Stomach smooth muscle (tissue), 2 donors: ENCODE measurements around the gene FAM135A.

ENCODE experiments used
- H3K27ac ChIP-seq: one replicate; pipeline ENCODE4 v1.7.0; 2013; ENCODE audit warnings: mild to moderate bottlenecking, low read length, inconsistent platforms
- H3K27me3 ChIP-seq, 2 donors: one replicate each; pipeline ENCODE4 v1.7.0; 2013; ENCODE audit warnings: low read length in 2 of 2; ENCODE audit not compliant: insufficient read depth in 2 of 2, control insufficient read depth in 1 of 2
- H3K36me3 ChIP-seq, 2 donors: one replicate each; pipeline ENCODE4 v1.7.0; 2013; ENCODE audit warnings: low read length in 2 of 2; ENCODE audit not compliant: control insufficient read depth in 2 of 2, insufficient read depth in 2 of 2
- H3K4me1 ChIP-seq: one replicate; pipeline ENCODE4 v1.7.0; 2013; ENCODE audit warnings: low read length; ENCODE audit not compliant: control insufficient read depth, insufficient read depth
- H3K4me3 ChIP-seq, 2 donors: one replicate each; pipeline ENCODE4 v1.7.0; 2013; ENCODE audit warnings: low read length in 2 of 2
- H3K9ac ChIP-seq, 2 donors: one replicate each; pipeline ENCODE4 v1.7.0; 2013; ENCODE audit warnings: low read length in 2 of 2, mild to moderate bottlenecking in 1 of 2
- H3K9me3 ChIP-seq, 2 donors: one replicate each; pipeline ENCODE4 v1.7.0; 2013; ENCODE audit warnings: low read length in 2 of 2; ENCODE audit not compliant: control insufficient read depth in 2 of 2
- donor health status: healthy.
- donor health status: Pancreatic carcinoma.

The FAM135A gene

GRCh38 chr6:70506321-70506720 lies 93.0 kb downstream of the FAM135A start:
- H3K4me3 ChIP-seq, result no peak overlapping the region
- no peak overlapping the region for H3K27ac ChIP-seq
- no peaks in the 10 kb centered on the region for H3K4me1 ChIP-seq
- H3K36me3 ChIP-seq, result peaks cover 9 to 25% of the 10 kb centered on the region in 2 donors
- no peaks in the 10 kb centered on the region for H3K27me3 ChIP-seq
- no peak overlapping the region for H3K9ac ChIP-seq
- no peaks in the 10 kb centered on the region for H3K9me3 ChIP-seq

- Histone ChIP-seq H3K4me1 (no peaks in the 10 kb centered on the region), H3K27me3 (no peaks in the 10 kb centered on the region), H3K4me3 (no peak overlapping the region), H3K36me3 (peaks cover 9 to 25% of the 10 kb centered on the region in 2 donors), H3K9me3 (no peaks in the 10 kb centered on the region), H3K27ac (no peak overlapping the region), H3K9ac (no peak overlapping the region)
These were observed 93.9 kb downstream of the FAM135A start for GRCh38 chr6:70507161-70507560.

GRCh38 chr6:70508953-70509352 lies 95.6 kb downstream of the FAM135A start:
- Histone ChIP-seq H3K9me3 (no peaks in the 10 kb centered on the region), H3K27ac (no peak overlapping the region), H3K4me3 (no peak overlapping the region), H3K9ac (no peak overlapping the region), H3K36me3 (peaks cover 0 to 15% of the 10 kb centered on the region in 2 donors), H3K27me3 (no peaks in the 10 kb centered on the region), H3K4me1 (no peaks in the 10 kb centered on the region)

- Histone ChIP-seq H3K4me1 (no peaks in the 10 kb centered on the region), H3K9me3 (no peaks in the 10 kb centered on the region), H3K4me3 (no peak overlapping the region), H3K36me3 (peaks cover 0 to 8% of the 10 kb centered on the region in 2 donors), H3K27me3 (no peaks in the 10 kb centered on the region), H3K27ac (no peak overlapping the region), H3K9ac (no peak overlapping the region)
These were observed 97.3 kb downstream of the FAM135A start for GRCh38 chr6:70510600-70510999.

GRCh38 chr6:70518723-70519122 lies 105.4 kb downstream of the FAM135A start:
- no peaks in the 10 kb centered on the region for H3K9me3 ChIP-seq
- no peak overlapping the region for H3K4me3 ChIP-seq
- peaks cover 0 to under 1% of the 10 kb centered on the region in 2 donors for H3K36me3 ChIP-seq
- H3K27me3 ChIP-seq, result no peaks in the 10 kb centered on the region
- no peaks in the 10 kb centered on the region for H3K4me1 ChIP-seq
- H3K9ac ChIP-seq, result no peak overlapping the region
- H3K27ac ChIP-seq, result no peak overlapping the region

- no peaks in the 10 kb centered on the region for H3K4me1 ChIP-seq
- H3K36me3 ChIP-seq, result peaks cover 2 to 8% of the 10 kb centered on the region in 2 donors
- H3K9me3 ChIP-seq, result no peaks in the 10 kb centered on the region
- H3K27me3 ChIP-seq, result no peaks in the 10 kb centered on the region
- H3K27ac ChIP-seq, result no peak overlapping the region
- no peak overlapping the region for H3K9ac ChIP-seq
- H3K4me3 ChIP-seq, result no peak overlapping the region
These were observed 107.3 kb downstream of the FAM135A start for GRCh38 chr6:70520575-70520974.

GRCh38 chr6:70524721-70525286 lies 111.5 kb downstream of the FAM135A start:
- Histone ChIP-seq H3K4me1 (no peaks in the 10 kb centered on the region), H3K9me3 (no peaks in the 10 kb centered on the region), H3K27ac (no peak overlapping the region), H3K36me3 (peaks cover 2 to 15% of the 10 kb centered on the region in 2 donors), H3K27me3 (no peaks in the 10 kb centered on the region), H3K4me3 (no peak overlapping the region), H3K9ac (no peak overlapping the region)

GRCh38 chr6:70527071-70527737 lies 113.9 kb downstream of the FAM135A start:
- no peak overlapping the region for H3K9ac ChIP-seq
- no peaks in the 10 kb centered on the region for H3K4me1 ChIP-seq
- no peak overlapping the region for H3K4me3 ChIP-seq
- no peaks in the 10 kb centered on the region for H3K9me3 ChIP-seq
- no peaks in the 10 kb centered on the region for H3K27me3 ChIP-seq
- H3K36me3 ChIP-seq, result peaks cover 2 to 15% of the 10 kb centered on the region in 2 donors
- H3K27ac ChIP-seq, result no peak overlapping the region

- Histone ChIP-seq H3K36me3 (peaks cover 3 to 11% of the 10 kb centered on the region in 2 donors), H3K4me1 (no peaks in the 10 kb centered on the region), H3K9me3 (no peaks in the 10 kb centered on the region), H3K27ac (no peak overlapping the region), H3K27me3 (no peaks in the 10 kb centered on the region), H3K4me3 (no peak overlapping the region), H3K9ac (no peak overlapping the region)
These were observed 116.7 kb downstream of the FAM135A start for GRCh38 chr6:70530023-70530422.

GRCh38 chr6:70531133-70531532 lies 117.8 kb downstream of the FAM135A start:
- Histone ChIP-seq H3K27ac (no peak overlapping the region), H3K36me3 (peaks cover 4% of the 10 kb centered on the region in 2 donors), H3K4me1 (no peaks in the 10 kb centered on the region), H3K9me3 (no peaks in the 10 kb centered on the region), H3K27me3 (no peaks in the 10 kb centered on the region), H3K9ac (no peak overlapping the region), H3K4me3 (no peak overlapping the region)

GRCh38 chr6:70537266-70537665 lies 124.0 kb downstream of the FAM135A start:
- H3K4me1 ChIP-seq, result no peaks in the 10 kb centered on the region
- no peak overlapping the region for H3K9ac ChIP-seq
- no peak overlapping the region for H3K27ac ChIP-seq
- no peaks in the 10 kb centered on the region for H3K27me3 ChIP-seq
- peaks cover 7 to 11% of the 10 kb centered on the region in 2 donors for H3K36me3 ChIP-seq
- no peak overlapping the region for H3K4me3 ChIP-seq
- no peaks in the 10 kb centered on the region for H3K9me3 ChIP-seq
